ENCODE measurements around the gene ZWILCH. TPM values are rescaled to one million over a fixed set of nuclear protein-coding genes. Genes with fewer than 3 reads are reported as not detected.
A peak's percentile ranks its signal among the peaks of the same experiment; 100 is the strongest.
"Not testable (repeated sequence)": the region's sequence is repeated elsewhere in the genome, so short reads cannot be mapped to it uniquely, and the experiment has no call there.

Gene ZWILCH
- total and polyA plus RNA-seq, 5 experiments from 2014 or later: 5.9 to 12.8 (median 6.7) TPM

DNA sequence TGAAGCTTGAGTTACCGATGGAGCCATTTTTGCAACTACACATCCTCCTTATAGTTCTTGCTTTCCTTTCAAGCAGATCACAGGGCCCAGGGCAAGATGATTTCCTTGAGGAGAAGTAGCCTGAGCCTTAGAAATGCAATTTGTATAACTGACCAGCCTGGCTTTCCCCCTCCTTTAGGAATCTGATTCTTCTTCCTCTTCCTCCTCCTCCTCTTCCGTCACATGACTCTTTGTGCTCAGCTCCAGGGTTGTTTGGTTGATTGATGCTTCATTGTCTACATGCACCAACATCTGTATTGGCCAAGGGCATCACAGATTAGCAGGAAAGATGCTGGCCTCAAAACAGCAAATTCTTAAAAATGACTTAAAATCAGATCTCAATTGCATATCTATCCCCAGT lies 10.9 kb upstream of the ZWILCH start:
- Mint-ChIP-seq H3K4me1 (peaks cover 11 to 51% (median 34%) of the 10 kb centered on the region in 4 donors), H3K4me3 (peak overlapping the region in 1 of 10 donors; percentile 3), H3K27me3 (no peaks in the 10 kb centered on the region), H3K27ac (peak overlapping the region in 9 of 10 donors; percentile 9 to 68 (median 26)), H3K36me3 (peaks cover 5 to 72% (median 21%) of the 10 kb centered on the region in 3 donors), H3K9me3 (no peaks in the 10 kb centered on the region)
- ATAC-seq: no peak
- POLR2A ChIA-PET: no interaction called here
- no peak for DNase-seq

DNA sequence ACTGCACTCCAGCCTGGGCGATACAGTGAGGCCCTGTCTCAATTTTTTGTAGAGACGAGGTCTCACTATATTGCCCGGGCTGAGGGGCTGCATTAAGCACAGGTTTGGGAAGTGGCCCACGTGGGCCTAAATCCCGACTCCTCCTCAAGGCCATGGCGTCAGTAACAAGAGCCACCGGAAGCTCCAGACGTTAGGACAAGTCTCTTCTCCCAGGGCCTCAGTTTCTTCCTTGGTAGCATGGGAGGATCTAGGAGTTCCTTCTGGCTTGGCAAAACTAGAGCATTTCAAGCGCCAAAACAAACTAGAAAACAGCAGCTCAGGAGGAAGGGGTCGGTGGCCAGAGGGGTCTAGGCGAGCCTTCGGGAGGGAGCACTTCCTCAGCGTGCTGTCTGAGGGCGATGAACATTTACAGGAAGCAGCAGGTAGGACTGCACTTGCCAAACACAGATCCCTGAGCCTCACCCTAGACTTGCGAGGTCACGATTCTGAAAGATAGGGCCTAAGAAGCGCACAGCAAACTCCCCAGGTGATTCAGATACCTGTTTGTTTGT lies 8.1 kb upstream of the ZWILCH start:
- H3K4me3 Mint-ChIP-seq: peak overlapping the region; percentile 93 to 98 (median 96)
- peaks cover 15 to 62% (median 41%) of the 10 kb centered on the region in 4 donors for H3K4me1 Mint-ChIP-seq
- ATAC-seq (peak; percentile 51 to 52), DNase-seq (no peak)
- peak overlapping the region; percentile 94 to 99 (median 98) for H3K27ac Mint-ChIP-seq
- no peaks in the 10 kb centered on the region for H3K9me3 Mint-ChIP-seq
- H3K27me3 Mint-ChIP-seq: no peaks in the 10 kb centered on the region
- POLR2A ChIA-PET: interaction anchor here (0.5 to 3.7 kb wide), 6 partner anchors 11 to 1050 kb away, joined by 3 to 56 read pairs (median 6); partner anchors contain the start of gene MAP2K1
- H3K36me3 Mint-ChIP-seq: peaks cover 8 to 78% (median 34%) of the 10 kb centered on the region in 3 donors

GRCh38 chr15:66497502-66498455 lies 7.3 kb upstream of the ZWILCH start, which contains the start of gene SNAPC5:
TSS of gene SNAPC5 (minus strand) at chr15:66497762. CDS start at chr15:66497731, 31 bp downstream.
- H3K27ac Mint-ChIP-seq: peak within 1 kb of the TSS; percentile 94 to 99 (median 98)
- POLR2A ChIA-PET: interaction anchor here (0.5 to 3.7 kb wide), 10 partner anchors 12 to 1049 kb away, joined by 3 to 56 read pairs (median 6); partner anchors contain the start of genes MAP2K1, RAB11A and TIPIN
- no peaks in the 10 kb centered on the region for H3K27me3 Mint-ChIP-seq
- peaks cover 16 to 69% (median 47%) of the 10 kb centered on the region in 4 donors for H3K4me1 Mint-ChIP-seq
- peak within 1 kb of the TSS; percentile 93 to 98 (median 96) for H3K4me3 Mint-ChIP-seq
- peaks cover 8 to 80% (median 34%) of the 10 kb centered on the region in 3 donors for H3K36me3 Mint-ChIP-seq
- peak; percentile 95 to 99 (median 97) for DNase-seq
- H3K9me3 Mint-ChIP-seq: no peaks in the 10 kb centered on the region
- peak; percentile 92 for ATAC-seq

GRCh38 chr15:66498501-66499386 lies 6.4 kb upstream of the ZWILCH start:
- peak in 4 of 10 donors; percentile 9 to 63 (median 51) for DNase-seq
- Mint-ChIP-seq H3K36me3 (peaks cover 8 to 77% (median 34%) of the 10 kb centered on the region in 3 donors), H3K9me3 (no peaks in the 10 kb centered on the region), H3K27ac (peak overlapping the region in 9 of 10 donors; percentile 87 to 99 (median 98)), H3K4me1 (peaks cover 20 to 79% (median 54%) of the 10 kb centered on the region in 4 donors), H3K4me3 (peak overlapping the region in 6 of 10 donors; percentile 22 to 97 (median 44)), H3K27me3 (no peaks in the 10 kb centered on the region)
- POLR2A ChIA-PET: interaction anchor here (0.6 to 3.7 kb wide), 8 partner anchors 13 to 630 kb away, joined by 3 to 56 read pairs (median 8); partner anchors contain the start of genes DIS3L, MAP2K1, RAB11A and TIPIN
- ATAC-seq: no peak

DNA sequence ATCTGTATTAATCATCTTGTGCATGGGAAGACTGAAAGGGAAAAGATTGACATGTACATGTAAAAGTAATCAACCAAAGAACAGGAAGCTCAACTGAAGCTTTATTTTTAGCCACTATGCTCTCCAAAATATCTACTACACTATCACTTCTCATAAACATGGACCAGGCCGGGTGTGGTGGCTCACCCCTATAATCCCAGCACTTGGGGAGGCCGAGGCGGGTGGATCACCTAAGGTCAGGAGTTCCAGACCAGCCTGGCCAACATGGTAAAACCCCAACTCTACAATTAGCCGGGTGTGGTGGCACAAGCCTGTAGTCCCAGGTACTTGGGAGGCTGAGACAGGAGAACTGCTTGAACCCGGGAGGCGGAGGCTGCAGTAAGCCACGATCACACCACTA lies 4.8 kb upstream of the ZWILCH start:
- POLR2A ChIA-PET: interaction anchor here (2.3 kb wide), 1 partner anchor 207 kb away, joined by 12 read pairs; the partner anchor contains the start of gene DIS3L
- Mint-ChIP-seq H3K36me3 (peaks cover 7 to 70% (median 29%) of the 10 kb centered on the region in 3 donors), H3K4me1 (peaks cover 19 to 74% (median 55%) of the 10 kb centered on the region in 4 donors), H3K27ac (peak overlapping the region in 2 of 10 donors; percentile 5 to 53)
- not testable (repeated sequence) for DNase-seq, H3K27me3 Mint-ChIP-seq, H3K4me3 Mint-ChIP-seq, H3K9me3 Mint-ChIP-seq, ATAC-seq

GRCh38 chr15:66502491-66502890 lies 2.6 kb upstream of the ZWILCH start:
- Mint-ChIP-seq H3K4me1 (peaks cover 19 to 63% (median 61%) of the 10 kb centered on the region in 4 donors), H3K27ac (peak overlapping the region in 8 of 10 donors; percentile 39 to 100 (median 77)), H3K9me3 (no peaks in the 10 kb centered on the region), H3K36me3 (peaks cover 7 to 65% (median 28%) of the 10 kb centered on the region in 3 donors), H3K4me3 (peak overlapping the region; percentile 78 to 100 (median 100)), H3K27me3 (no peaks in the 10 kb centered on the region)
- POLR2A ChIA-PET: interaction anchor here (1.1 kb wide), 1 partner anchor 209 kb away, joined by 3 read pairs; the partner anchor contains the start of gene DIS3L
- no peak for ATAC-seq
- DNase-seq: no peak

- Mint-ChIP-seq H3K4me3 (peak overlapping the region; percentile 88 to 100 (median 100)), H3K4me1 (peaks cover 19 to 56% (median 56%) of the 10 kb centered on the region in 4 donors), H3K36me3 (peaks cover 7 to 59% (median 24%) of the 10 kb centered on the region in 3 donors), H3K27ac (peak overlapping the region; percentile 44 to 100 (median 98))
- not testable (repeated sequence) for ATAC-seq, H3K27me3 Mint-ChIP-seq, DNase-seq, H3K9me3 Mint-ChIP-seq
- POLR2A ChIA-PET: interaction anchor here (0.6 to 3.2 kb wide), 4 partner anchors 32 to 210 kb away, joined by 3 to 14 read pairs (median 3); partner anchors contain the start of gene DIS3L
Observed at GRCh38 chr15:66503041-66503648, 2.0 kb upstream of the ZWILCH start.

DNA sequence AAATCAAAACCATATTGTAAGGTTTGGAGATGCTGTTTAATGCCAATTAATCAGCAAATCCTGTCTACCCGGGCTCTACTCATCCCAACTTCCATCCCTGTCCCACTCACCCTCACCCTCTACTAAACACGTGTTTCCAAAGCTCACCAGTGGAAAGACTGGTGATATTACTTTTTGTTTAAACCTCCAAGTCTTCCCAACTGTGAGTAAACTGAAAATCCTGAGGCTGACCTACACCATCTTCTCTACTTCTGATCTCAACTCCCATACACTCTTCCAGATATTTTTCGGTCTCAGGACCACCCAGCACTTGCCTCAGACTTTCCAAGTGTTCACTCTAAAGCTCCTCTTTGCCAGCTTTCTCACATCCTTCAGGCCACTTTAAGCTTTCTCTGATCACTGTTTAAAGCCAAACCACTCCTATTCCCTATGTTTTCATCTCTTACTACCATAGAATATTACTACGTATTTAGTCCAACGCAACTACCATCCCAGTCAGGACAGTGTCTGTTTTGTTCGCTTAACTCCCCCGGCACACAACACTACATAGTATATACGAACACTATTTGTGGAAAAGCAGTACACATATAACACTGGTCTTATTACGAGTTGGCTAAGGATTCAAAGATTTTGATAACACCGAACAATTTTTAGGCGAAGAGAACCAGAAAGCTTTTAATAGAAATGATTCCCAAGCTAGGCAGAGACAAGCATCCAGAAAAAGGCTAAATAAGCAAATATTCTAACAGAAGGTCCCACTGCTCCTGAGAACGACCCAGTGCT lies 1.2 kb upstream of the ZWILCH start:
- DNase-seq (no peak), ATAC-seq (no peak)
- Mint-ChIP-seq H3K27me3 (no peaks in the 10 kb centered on the region), H3K9me3 (no peaks in the 10 kb centered on the region), H3K27ac (peak overlapping the region; percentile 91 to 100 (median 99)), H3K4me3 (peak overlapping the region; percentile 88 to 100 (median 100)), H3K36me3 (peaks cover 7 to 51% (median 20%) of the 10 kb centered on the region in 3 donors), H3K4me1 (peaks cover 19 to 52% (median 49%) of the 10 kb centered on the region in 4 donors)
- POLR2A ChIA-PET: interaction anchor here (0.6 to 3.2 kb wide), 9 partner anchors 32 to 212 kb away, joined by 3 to 14 read pairs (median 3); partner anchors contain the start of gene DIS3L

- H3K27me3 Mint-ChIP-seq: no peaks in the 10 kb centered on the region
- peak overlapping the region; percentile 88 to 100 (median 100) for H3K4me3 Mint-ChIP-seq
- peaks cover 4 to 40% (median 11%) of the 10 kb centered on the region in 3 donors for H3K36me3 Mint-ChIP-seq
- no peak for ATAC-seq
- H3K4me1 Mint-ChIP-seq: peaks cover 16 to 52% (median 45%) of the 10 kb centered on the region in 4 donors
- no peaks in the 10 kb centered on the region for H3K9me3 Mint-ChIP-seq
- no peak for DNase-seq
- POLR2A ChIA-PET: interaction anchor here (0.7 to 3.2 kb wide), 10 partner anchors 9 to 895 kb away, joined by 3 to 14 read pairs (median 3); partner anchors contain the start of gene INTS14
- peak overlapping the region; percentile 91 to 100 (median 99) for H3K27ac Mint-ChIP-seq
Observed at GRCh38 chr15:66505430-66505811, 295 bp downstream of the ZWILCH start.

DNA sequence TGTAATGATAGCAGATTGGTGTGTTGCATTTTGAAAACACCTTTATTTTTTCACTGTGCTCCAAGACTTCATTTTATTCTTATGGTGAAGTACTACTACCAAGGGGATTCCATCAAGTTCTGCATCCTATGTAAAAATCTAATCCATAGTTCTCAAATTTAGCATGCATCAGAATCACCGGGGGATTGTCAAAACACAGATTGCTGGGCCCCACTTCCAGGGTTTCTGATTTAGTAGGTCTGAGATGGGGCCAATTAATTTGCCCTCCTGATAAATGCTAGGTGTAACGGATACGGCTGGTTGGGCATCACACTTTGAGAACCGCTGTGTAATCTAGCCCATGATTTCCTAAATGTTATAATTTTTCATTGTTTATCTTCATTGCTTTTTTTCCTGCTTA lies 692 bp downstream of the ZWILCH start:
- no peaks in the 10 kb centered on the region for H3K27me3 Mint-ChIP-seq
- H3K4me1 Mint-ChIP-seq: peaks cover 16 to 52% (median 45%) of the 10 kb centered on the region in 4 donors
- POLR2A ChIA-PET: interaction anchor here (0.7 to 3.2 kb wide), 5 partner anchors 10 to 211 kb away, joined by 3 to 14 read pairs (median 4); no protein-coding TSS in a partner anchor
- peak overlapping the region; percentile 91 to 100 (median 99) for H3K27ac Mint-ChIP-seq
- H3K36me3 Mint-ChIP-seq: peaks cover 4 to 36% (median 8%) of the 10 kb centered on the region in 3 donors
- peak overlapping the region; percentile 88 to 100 (median 100) for H3K4me3 Mint-ChIP-seq
- no peak for DNase-seq
- ATAC-seq: no peak
- no peaks in the 10 kb centered on the region for H3K9me3 Mint-ChIP-seq
